Type B pancreatic cell (in vitro differentiated cells): Measurements from ENCODE around the gene ATG4B. TPM values are rescaled to one million over a fixed set of nuclear protein-coding genes. Genes with fewer than 3 reads are reported as not detected.

Experiments
- DNase-seq: peaks from one replicate; pipeline ENCODE4 v3.0.0; 2021; ENCODE audit warnings: mixed read lengths; ENCODE audit not compliant: unreplicated experiment; ENCODE audit errors: extremely low spot score
- H3K27ac Mint-ChIP-seq: 2 replicates; pipeline ENCODE4 v1.8.0; 2021; ENCODE audit warnings: mild to moderate bottlenecking, mixed read lengths
- H3K27me3 Mint-ChIP-seq: 2 replicates; pipeline ENCODE4 v1.8.0; 2021; ENCODE audit warnings: mixed read lengths
- H3K36me3 Mint-ChIP-seq: 2 replicates; pipeline ENCODE4 v1.8.0; 2021; ENCODE audit warnings: mixed read lengths
- H3K4me1 Mint-ChIP-seq: one replicate; pipeline ENCODE4 v1.8.0; 2021; ENCODE audit warnings: mixed read lengths; ENCODE audit not compliant: unreplicated experiment
- H3K4me3 Mint-ChIP-seq: 2 replicates; pipeline ENCODE4 v1.8.0; 2021; ENCODE audit warnings: mild to moderate bottlenecking, mixed read lengths
- H3K9me3 Mint-ChIP-seq: 2 replicates; pipeline ENCODE4 v1.8.0; 2021; ENCODE audit warnings: mixed read lengths
- CTCF ChIP-seq: fragments of 200-600 bp; sonication (generic); conservative IDR thresholded peaks from 2 replicates; pipeline ENCODE4 v1.5.0; 2021; ENCODE audit warnings: antibody characterized with exemption, mild to moderate bottlenecking
- total RNA-seq: library from RNA; stranded (reverse); gene quantifications from 2 replicates; pipeline ENCODE4 v1.2.1, GENCODE V29; 2021; ENCODE audit warnings: low replicate concordance

ATG4B gene
- total RNA-seq, 1 donor from 2014 or later: 112 TPM

GRCh38 chr2:241676665-241677064 is 39.2 kb downstream of the ATG4B start:
- TF ChIP-seq CTCF: no peak
- Mint-ChIP-seq H3K4me3 (no peak overlapping the region), H3K36me3 (peaks cover 4% of the 10 kb centered on the region), H3K9me3 (no peaks in the 10 kb centered on the region), H3K4me1 (no peaks in the 10 kb centered on the region), H3K27me3 (no peaks in the 10 kb centered on the region), H3K27ac (no peak overlapping the region)
- no peak for DNase-seq

- DNase-seq: no peak
- Mint-ChIP-seq H3K4me1 (no peaks in the 10 kb centered on the region), H3K9me3 (no peaks in the 10 kb centered on the region), H3K27me3 (no peaks in the 10 kb centered on the region), H3K27ac (no peak overlapping the region), H3K4me3 (no peak overlapping the region), H3K36me3 (peaks cover 4% of the 10 kb centered on the region)
- no peak for TF ChIP-seq CTCF
Observed at GRCh38 chr2:241677392-241677791, 39.9 kb downstream of the ATG4B start.

- H3K36me3 Mint-ChIP-seq: peaks cover 4% of the 10 kb centered on the region
- no peaks in the 10 kb centered on the region for H3K9me3 Mint-ChIP-seq
- H3K4me3 Mint-ChIP-seq: no peak overlapping the region
- no peaks in the 10 kb centered on the region for H3K27me3 Mint-ChIP-seq
- H3K4me1 Mint-ChIP-seq: no peaks in the 10 kb centered on the region
- H3K27ac Mint-ChIP-seq: no peak overlapping the region
- TF ChIP-seq CTCF: no peak
- DNase-seq: no peak
Observed at GRCh38 chr2:241678307-241678706, 40.8 kb downstream of the ATG4B start.

GRCh38 chr2:241678784-241679540 is 41.5 kb downstream of the ATG4B start:
- H3K36me3 Mint-ChIP-seq: peaks cover 4% of the 10 kb centered on the region
- no peak for DNase-seq
- no peak overlapping the region for H3K4me3 Mint-ChIP-seq
- no peak for TF ChIP-seq CTCF
- H3K27ac Mint-ChIP-seq: no peak overlapping the region
- no peaks in the 10 kb centered on the region for H3K4me1 Mint-ChIP-seq
- H3K27me3 Mint-ChIP-seq: no peaks in the 10 kb centered on the region
- no peaks in the 10 kb centered on the region for H3K9me3 Mint-ChIP-seq

- Mint-ChIP-seq H3K36me3 (peaks cover 4% of the 10 kb centered on the region), H3K9me3 (no peaks in the 10 kb centered on the region), H3K4me3 (no peak overlapping the region), H3K27ac (no peak overlapping the region), H3K4me1 (no peaks in the 10 kb centered on the region), H3K27me3 (no peaks in the 10 kb centered on the region)
- no peak for TF ChIP-seq CTCF
- no peak for DNase-seq
Observed at GRCh38 chr2:241680044-241680443, 42.6 kb downstream of the ATG4B start.
